Measurements from ENCODE around the gene PPP1R12C. TPM values are rescaled to one million over a fixed set of nuclear protein-coding genes. Genes with fewer than 3 reads are reported as not detected.

PPP1R12C gene
- total RNA-seq, 6 experiments from 2014 or later = 35.6 to 48.1 (median 41.7) TPM

- intact Hi-C loops (cut with DNase I) = no loop called here
- no peaks in the 10 kb centered on the region for H3K27me3 ChIP-seq
- peaks cover 0 to 26% (median 9%) of the 10 kb centered on the region in 4 donors for H3K36me3 ChIP-seq
- H3K27ac ChIP-seq = no peak overlapping the region
- H3K9me3 ChIP-seq = no peaks in the 10 kb centered on the region
- TF ChIP-seq CTCF (IDR thresholded peaks at IDR 0.05) (no peak), POLR2A (IDR thresholded peaks at IDR 0.05) (no peak)
- WGBS (ENCODE audit: insufficient coverage, low coverage, low lambda C conversion rate, missing lambda C conversion rate) = 87% methylated on average over 3 of the region's 49 CpGs
- peak in 1 of 3 donors; percentile 49 for DNase-seq
- peaks cover 0 to 4% (median under 1%) of the 10 kb centered on the region in 4 donors for H3K4me1 ChIP-seq
- H3K4me3 ChIP-seq = no peak overlapping the region
- peak in 1 of 4 donors; percentile 20 for ATAC-seq
These were observed 24.8 kb downstream of the PPP1R12C start for GRCh38 chr19:55092423-55093318.

- H3K36me3 ChIP-seq = peaks cover 0 to 26% (median 9%) of the 10 kb centered on the region in 4 donors
- no peak overlapping the region for H3K4me3 ChIP-seq
- WGBS (ENCODE audit: insufficient coverage, low coverage, low lambda C conversion rate, missing lambda C conversion rate) = 97% methylated on average over 11 of the region's 27 CpGs
- DNase-seq = peak in 1 of 3 donors; percentile 46
- H3K9me3 ChIP-seq = no peaks in the 10 kb centered on the region
- H3K4me1 ChIP-seq = peaks cover 0 to 11% (median 4%) of the 10 kb centered on the region in 4 donors
- no peak for ATAC-seq
- H3K27me3 ChIP-seq = no peaks in the 10 kb centered on the region
- no peak overlapping the region for H3K27ac ChIP-seq
- TF ChIP-seq CTCF (IDR thresholded peaks at IDR 0.05) (no peak), POLR2A (IDR thresholded peaks at IDR 0.05) (no peak)
- intact Hi-C loops (cut with DNase I) = no loop called here
These were observed 25.5 kb downstream of the PPP1R12C start for GRCh38 chr19:55091955-55092354.

DNA sequence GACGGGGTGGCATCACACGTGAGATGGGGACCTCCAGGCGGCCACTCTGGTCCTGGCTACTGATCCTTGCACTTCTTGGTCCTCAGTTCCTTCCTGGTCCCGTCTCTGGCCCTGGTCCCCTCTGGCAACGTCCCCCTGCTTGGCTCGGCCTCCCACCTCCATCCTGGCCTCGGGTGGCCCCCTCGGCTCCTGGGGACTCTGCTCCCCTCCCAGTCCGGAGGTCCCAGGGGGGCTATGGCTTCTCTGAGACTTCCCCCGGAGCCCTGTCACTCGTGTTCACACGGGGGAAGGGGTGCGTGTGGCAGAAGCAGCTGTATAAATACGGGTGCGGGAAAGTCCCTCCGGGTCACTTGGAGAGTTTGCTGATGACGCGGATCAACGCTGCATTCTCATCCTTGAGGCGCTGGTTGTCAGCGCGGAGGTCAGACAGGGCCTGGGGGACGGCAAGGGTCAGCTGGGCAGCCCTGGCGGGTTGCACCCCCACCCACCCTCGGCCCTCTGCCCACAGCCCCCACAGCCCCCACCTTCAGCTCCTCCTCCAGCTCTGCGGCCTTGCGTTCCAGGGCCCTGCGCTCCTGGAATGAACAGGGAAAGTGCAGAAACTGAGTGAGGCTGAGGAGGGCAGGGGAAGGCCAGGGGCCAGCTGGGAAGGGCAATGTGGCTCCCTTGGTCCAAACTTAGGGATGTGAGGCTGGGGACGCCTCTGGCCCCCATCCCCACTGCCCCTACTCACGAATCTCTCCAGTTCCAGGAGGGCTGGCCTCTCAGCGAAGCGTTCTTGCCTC lies 26.1 kb downstream of the PPP1R12C start:
- TF ChIP-seq CTCF (IDR thresholded peaks at IDR 0.05) = no peak
- DNase-seq (peak in 1 of 3 donors; percentile 42), ATAC-seq (no peak)
- Histone ChIP-seq H3K27me3 (no peaks in the 10 kb centered on the region), H3K4me1 (peaks cover 0 to 12% (median 4%) of the 10 kb centered on the region in 4 donors), H3K36me3 (peaks cover 0 to 26% (median 9%) of the 10 kb centered on the region in 4 donors), H3K9me3 (no peaks in the 10 kb centered on the region), H3K27ac (no peak overlapping the region), H3K4me3 (no peak overlapping the region)
- WGBS (ENCODE audit: insufficient coverage, low coverage, low lambda C conversion rate, missing lambda C conversion rate) = 100% methylated on average over 4 of the region's 32 CpGs
- intact Hi-C loops (cut with DNase I) = no loop called here

- peak in 1 of 3 donors; percentile 46 for DNase-seq
- TF ChIP-seq POLR2A (IDR thresholded peaks at IDR 0.05) (no peak), CTCF (IDR thresholded peaks at IDR 0.05) (no peak)
These were observed 26.9 kb downstream of the PPP1R12C start for GRCh38 chr19:55090564-55090963.

More at GRCh38 chr19:55090564-55090963, 26.9 kb downstream of the PPP1R12C start:
- ATAC-seq = no peak
- Histone ChIP-seq H3K9me3 (no peaks in the 10 kb centered on the region), H3K4me1 (peaks cover 0 to 12% (median 4%) of the 10 kb centered on the region in 4 donors), H3K4me3 (no peak overlapping the region), H3K27me3 (no peaks in the 10 kb centered on the region), H3K36me3 (peaks cover 0 to 26% (median 9%) of the 10 kb centered on the region in 4 donors), H3K27ac (no peak overlapping the region)
- intact Hi-C loops (cut with DNase I) = no loop called here
- WGBS (ENCODE audit: insufficient coverage, low coverage, low lambda C conversion rate, missing lambda C conversion rate) = 50% methylated on average over 2 of the region's 13 CpGs

All from right lobe of liver (tissue), 6 donors.